HEK293 (cell line): ENCODE measurements around the gene POLR3B.

Experiments
- HIC1 ChIP-seq: fragments of 450-650 bp; formaldehyde crosslinking; IDR thresholded peaks from 2 replicates; pipeline ENCODE4 v1.5.1; 2016; ENCODE audit warnings: missing biosample characterization, missing genetic modification characterization
- YY2 ChIP-seq: fragments of 450-650 bp; formaldehyde crosslinking; IDR thresholded peaks from 2 replicates; pipeline ENCODE4 v1.5.1; 2016; ENCODE audit warnings: missing biosample characterization, missing genetic modification characterization
- ZFHX2 ChIP-seq: fragments of 450-650 bp; formaldehyde crosslinking; conservative IDR thresholded peaks from 2 replicates; pipeline ENCODE4 v1.5.1; 2016; ENCODE audit warnings: missing biosample characterization, missing genetic modification characterization

DNA sequence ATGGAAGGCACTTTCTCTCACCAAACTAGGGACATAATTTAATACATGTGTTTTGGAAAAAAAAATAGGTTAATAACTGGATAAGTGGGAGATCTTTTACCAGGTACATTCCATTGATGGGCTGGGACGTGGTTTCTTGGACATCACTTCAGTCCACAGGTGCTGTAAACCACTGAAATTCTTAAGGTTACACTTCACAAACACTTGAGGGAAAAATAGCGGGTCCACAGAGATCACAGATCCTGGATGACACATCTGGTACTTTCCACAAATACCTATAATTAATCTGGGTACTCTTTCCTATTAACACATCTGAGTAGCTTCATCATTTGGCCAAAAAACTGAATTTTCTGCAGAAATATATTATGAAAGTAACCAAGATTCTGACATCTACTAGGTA lies 85.0 kb downstream of the POLR3B start:
- TF ChIP-seq ZFHX2 (tag by site-specific recombination) (no peak), YY2 (tag by site-specific recombination) (no peak), HIC1 (tag by site-specific recombination) (no peak)
